Stimulated activated naive CD8-positive, alpha-beta T cell treated with anti-CD3 and anti-CD28 coated beads, Interleukin-15, Interleukin-2, amounts not matched to agents 100 U/mL and 50 U/mL, for 24 hours (primary cell): ENCODE data around the gene LRP1B.

Experiments used
- ATAC-seq: fragments of 150-1000 bp; cut with Tn5 transposase; one replicate; pipeline ENCODE4 v1.10.0; 2021
- DNase-seq: peaks from one replicate; pipeline ENCODE4 v3.0.0; 2021

LRP1B gene

GRCh38 chr2:142131010-142131669 is at the start of gene LRP1B:
TSS of gene LRP1B (minus strand) at chr2:142131016. CDS start at chr2:142130729, 287 bp downstream.
- ATAC-seq (no peak), DNase-seq (no peak)

GRCh38 chr2:142179686-142180085 is 48.9 kb upstream of the LRP1B start:
- no peak for DNase-seq
- no peak for ATAC-seq

GRCh38 chr2:142178604-142179003 is 47.8 kb upstream of the LRP1B start:
- no peak for ATAC-seq
- no peak for DNase-seq

- ATAC-seq = no peak
- DNase-seq = no peak
These were observed 46.1 kb upstream of the LRP1B start for GRCh38 chr2:142176941-142177340.

- ATAC-seq (no peak), DNase-seq (no peak)
These were observed 45.1 kb upstream of the LRP1B start for GRCh38 chr2:142175813-142176338.

GRCh38 chr2:142174176-142174575 is 43.4 kb upstream of the LRP1B start:
- DNase-seq = no peak
- ATAC-seq = no peak

- no peak for ATAC-seq
- DNase-seq = no peak
These were observed 40.0 kb upstream of the LRP1B start for GRCh38 chr2:142170847-142171246.

- DNase-seq (no peak), ATAC-seq (no peak)
These were observed 35.0 kb upstream of the LRP1B start for GRCh38 chr2:142165790-142166189.

- ATAC-seq (no peak), DNase-seq (no peak)
These were observed 22.8 kb upstream of the LRP1B start for GRCh38 chr2:142153601-142154000.

- no peak for ATAC-seq
These were observed 19.6 kb upstream of the LRP1B start for GRCh38 chr2:142150453-142150852.

GRCh38 chr2:142144547-142144946 is 13.7 kb upstream of the LRP1B start:
- ATAC-seq (no peak), DNase-seq (no peak)

More at GRCh38 chr2:142150453-142150852, 19.6 kb upstream of the LRP1B start:
- DNase-seq = no peak

GRCh38 chr2:142142595-142142994 is 11.8 kb upstream of the LRP1B start:
- no peak for DNase-seq
- ATAC-seq = no peak

- ATAC-seq (no peak), DNase-seq (no peak)
These were observed 9.6 kb upstream of the LRP1B start for GRCh38 chr2:142140434-142140845.

GRCh38 chr2:142139384-142139783 is 8.6 kb upstream of the LRP1B start:
- ATAC-seq (no peak), DNase-seq (no peak)

- ATAC-seq = no peak
- DNase-seq = no peak
These were observed 5.8 kb upstream of the LRP1B start for GRCh38 chr2:142136571-142136970.

GRCh38 chr2:142134911-142135310 is 4.1 kb upstream of the LRP1B start:
- no peak for DNase-seq
- ATAC-seq = no peak

- no peak for DNase-seq
- ATAC-seq = no peak
These were observed 456 bp downstream of the LRP1B start for GRCh38 chr2:142130111-142131009.

- ATAC-seq (no peak), DNase-seq (no peak)
These were observed 2.7 kb downstream of the LRP1B start for GRCh38 chr2:142128105-142128504.

GRCh38 chr2:142127248-142127647 is 3.6 kb downstream of the LRP1B start:
- DNase-seq (no peak), ATAC-seq (no peak)

GRCh38 chr2:142124706-142125105 is 6.1 kb downstream of the LRP1B start:
- DNase-seq (no peak), ATAC-seq (no peak)

GRCh38 chr2:142119347-142119746 is 11.5 kb downstream of the LRP1B start:
- DNase-seq (no peak), ATAC-seq (no peak)

GRCh38 chr2:142112757-142113221 is 18.0 kb downstream of the LRP1B start:
- ATAC-seq = no peak
- DNase-seq = no peak

GRCh38 chr2:142104134-142104758 is 26.6 kb downstream of the LRP1B start:
- DNase-seq (no peak), ATAC-seq (no peak)
